HCT116 (cell line): Measurements from ENCODE around the gene TREM2. TPM values are rescaled to one million over a fixed set of nuclear protein-coding genes. Genes with fewer than 3 reads are reported as not detected.

Experiments
- ATAC-seq: fragments of 200-7000 bp; cut with Tn5 transposase; 2 replicates; pipeline ENCODE4 v1.9.1; 2020; ENCODE audit warnings: mild to moderate bottlenecking, moderate library complexity
- BruUV-seq: library from RNA; stranded (reverse); fragments of 400-500 nt; replicated peaks from 2 replicates; lab custom pipeline; 2021; lab: Mats Ljungman, UMichigan
- CTCF ChIA-PET: fragments of 300-600 bp; sonication (Branson Sonifier 250); formaldehyde crosslinking; loops from one replicate; lab custom pipeline; 2021; ENCODE audit warnings: antibody characterized with exemption; lab: Charles Lee
- POLR2A ChIA-PET: fragments of 300-600, 350-600 bp; sonication (Branson Sonifier 250); formaldehyde crosslinking; loops from one replicate; lab custom pipeline; 2021; ENCODE audit warnings: antibody characterized with exemption; lab: Charles Lee
- RAD21 ChIA-PET, 2 experiments: fragments of 300-600 bp; sonication (Branson Sonifier 250); formaldehyde crosslinking; loops; one replicate each; lab custom pipeline; 2023; ENCODE audit warnings: low total read pairs in 2 of 2; ENCODE audit not compliant: uncharacterized antibody in 2 of 2, unreplicated experiment in 2 of 2, low non-redundant PET in 1 of 2; lab: Charles Lee
- DNase-seq: peaks from one replicate; pipeline ENCODE4 v3.0.0-alpha.2; 2010; ENCODE audit warnings: low read depth, low spot score
- H2AFZ ChIP-seq: fragments of 200-600 bp; shearing (Covaris generic), sonication (generic); 2 replicates; pipeline ENCODE4 v1.6.1; 2017; ENCODE audit warnings: low read depth, mixed run types, mixed read lengths, antibody characterized with exemption, low read length; ENCODE audit not compliant: poor library complexity, severe bottlenecking
- H3K27ac ChIP-seq: 2 replicates; pipeline ENCODE4 v1.5.1; 2012; ENCODE audit warnings: low read depth, low read length
- H3K27me3 ChIP-seq: fragments of 200-600 bp; sonication (generic); 2 replicates; pipeline ENCODE4 v1.6.1; 2016; ENCODE audit warnings: mixed run types, low read length, mixed read lengths; ENCODE audit not compliant: insufficient read depth
- H3K36me3 ChIP-seq, 2 experiments: fragments of 200-500 bp in 1 of 2; fragments of 200-600 bp in 1 of 2; sonication (Bioruptor generic) in 1 of 2; sonication (generic) in 1 of 2; 2 replicates each; pipeline versions ENCODE4 v1.5.1 to v1.6.1; 2014 to 2016; ENCODE audit warnings: low read length in 2 of 2, inconsistent platforms in 1 of 2, mixed read lengths in 1 of 2, mixed run types in 1 of 2; ENCODE audit not compliant: insufficient read depth in 2 of 2, control insufficient read depth in 1 of 2
- H3K4me1 ChIP-seq, 2 experiments: fragments of 200-600 bp in 1 of 2; sonication (generic) in 1 of 2; 2 replicates each; pipeline versions ENCODE4 v1.5.1 to v1.6.1; 2012 to 2017; ENCODE audit warnings: low read length in 2 of 2, inconsistent platforms in 1 of 2, mild to moderate bottlenecking in 1 of 2, mixed read lengths in 1 of 2, mixed run types in 1 of 2, moderate library complexity in 1 of 2; ENCODE audit not compliant: insufficient read depth in 2 of 2, control insufficient read depth in 1 of 2
- H3K4me2 ChIP-seq: fragments of 200-600 bp; sonication (generic); 2 replicates; pipeline ENCODE4 v1.6.1; 2017; ENCODE audit warnings: mixed run types, low read length, mixed read lengths
- H3K4me3 ChIP-seq, 2 experiments: fragments of 200-600 bp in 1 of 2; sonication (generic) in 1 of 2; replicated peaks in 1 of 2; 2 replicates each; pipeline ENCODE4 v1.5.1; 2011 to 2016; ENCODE audit warnings: low read length in 2 of 2, control low read depth in 1 of 2, low read depth in 1 of 2, mild to moderate bottlenecking in 1 of 2, mixed read lengths in 1 of 2, mixed run types in 1 of 2
- H3K79me2 ChIP-seq: fragments of 200-600 bp; sonication (generic); 2 replicates; pipeline ENCODE4 v1.6.1; 2017; ENCODE audit warnings: mild to moderate bottlenecking, mixed run types, low read length, moderate library complexity, mixed read lengths; ENCODE audit not compliant: insufficient read depth
- H3K9ac ChIP-seq: fragments of 200-600 bp; sonication (generic); 2 replicates; pipeline ENCODE4 v1.6.1; 2016; ENCODE audit warnings: low read length, mixed read lengths
- H3K9me2 ChIP-seq: fragments of 200-600 bp; sonication (generic), shearing (Covaris generic); 2 replicates; pipeline ENCODE4 v1.6.1; 2017; ENCODE audit warnings: mixed run types, mild to moderate bottlenecking, moderate library complexity; ENCODE audit not compliant: insufficient read depth
- H3K9me3 ChIP-seq, 2 experiments: fragments of 200-500 bp in 1 of 2; fragments of 200-600 bp in 1 of 2; sonication (Bioruptor generic) in 1 of 2; sonication (generic) in 1 of 2; 2 replicates each; pipeline ENCODE4 v1.6.1; 2014 to 2017; ENCODE audit warnings: low read length in 2 of 2, mixed read lengths in 2 of 2, inconsistent platforms in 1 of 2, low read depth in 1 of 2, mild to moderate bottlenecking in 1 of 2, mixed run types in 1 of 2, moderate library complexity in 1 of 2; ENCODE audit not compliant: control insufficient read depth in 1 of 2, insufficient read depth in 1 of 2
- H4K20me1 ChIP-seq: fragments of 200-600 bp; sonication (generic), shearing (Covaris generic); 2 replicates; pipeline ENCODE4 v1.6.1; 2017; ENCODE audit warnings: mixed run types, mild to moderate bottlenecking, moderate library complexity; ENCODE audit not compliant: insufficient read depth
- ATF3 ChIP-seq: IDR thresholded peaks from 2 replicates; pipeline ENCODE4 v1.6.1; 2012
- CBX3 ChIP-seq: IDR thresholded peaks from 2 replicates; pipeline ENCODE4 v1.6.1; 2012; ENCODE audit warnings: low read depth
- CEBPB ChIP-seq: IDR thresholded peaks from 2 replicates; pipeline ENCODE4 v1.6.1; 2012; ENCODE audit warnings: low read depth
- CTCF ChIP-seq, 3 experiments: fragments of 200-600 bp in 1 of 3; sonication (generic) in 1 of 3; IDR thresholded peaks in 2 of 3; conservative IDR thresholded peaks in 1 of 3; 2 replicates each; pipeline ENCODE4 v1.5.1; 2012 to 2017; ENCODE audit warnings: low read depth in 2 of 3, low read length in 2 of 3, antibody characterized with exemption in 1 of 3, borderline replicate concordance in 1 of 3, control low read depth in 1 of 3, mild to moderate bottlenecking in 1 of 3, mixed read lengths in 1 of 3, mixed run types in 1 of 3, moderate library complexity in 1 of 3; ENCODE audit not compliant: insufficient read depth in 1 of 3
- EGR1 ChIP-seq: IDR thresholded peaks from 2 replicates; pipeline ENCODE4 v1.6.1; 2012; ENCODE audit warnings: low read depth
- EZH2 ChIP-seq: fragments of 200-600 bp; sonication (generic); IDR thresholded peaks from 2 replicates; pipeline ENCODE4 v1.6.1; 2017; ENCODE audit warnings: antibody characterized with exemption, mixed run types
- FOSL1 ChIP-seq: IDR thresholded peaks from 2 replicates; pipeline ENCODE4 v1.6.1; 2012; ENCODE audit warnings: low read depth
- JUND ChIP-seq: IDR thresholded peaks from 2 replicates; pipeline ENCODE4 v1.6.1; 2012
- MAX ChIP-seq: IDR thresholded peaks from 2 replicates; pipeline ENCODE4 v1.6.1; 2012
- POLR2A ChIP-seq: IDR thresholded peaks from 2 replicates; pipeline ENCODE4 v1.7.0; 2011; ENCODE audit warnings: borderline replicate concordance; ENCODE audit not compliant: insufficient read depth, insufficient read length; ENCODE audit errors: extremely low read depth
- POLR2AphosphoS5 ChIP-seq: IDR thresholded peaks from 2 replicates; pipeline ENCODE4 v1.6.1; 2011; ENCODE audit warnings: mild to moderate bottlenecking, low read depth, low read length, moderate library complexity
- RAD21 ChIP-seq: IDR thresholded peaks from 2 replicates; pipeline ENCODE4 v1.6.1; 2012; ENCODE audit warnings: low read depth, mild to moderate bottlenecking
- REST ChIP-seq: IDR thresholded peaks from 2 replicates; pipeline ENCODE4 v1.6.1; 2012; ENCODE audit warnings: low read depth
- SP1 ChIP-seq: IDR thresholded peaks from 2 replicates; pipeline ENCODE4 v1.6.1; 2012; ENCODE audit warnings: low read depth
- SRF ChIP-seq: IDR thresholded peaks from 2 replicates; pipeline ENCODE4 v1.6.1; 2012; ENCODE audit warnings: low read depth
- TCF7L2 ChIP-seq: IDR thresholded peaks from 2 replicates; pipeline ENCODE4 v1.7.0; 2011; ENCODE audit warnings: borderline replicate concordance, inconsistent platforms; ENCODE audit not compliant: insufficient read depth, insufficient read length; ENCODE audit errors: extremely low read depth
- ZFX ChIP-seq: fragments of 450-650 bp; IDR thresholded peaks from 2 replicates; pipeline ENCODE4 v1.6.1; 2017
- intact Hi-C: fragments of 100-400 bp; cut with micrococcal nuclease; formaldehyde crosslinking; loops from 2 replicates; pipeline ENCODE4 v1.10.0; 2022
- total RNA-seq: library from RNA; stranded (reverse); gene quantifications from one replicate; pipeline ENCODE4 v1.2.1, GENCODE V29; 2021; ENCODE audit not compliant: unreplicated experiment
- TF ChIP-seq, protein P1 (sequence below): IDR thresholded peaks from 2 replicates; pipeline ENCODE4 v1.6.1; 2011; ENCODE audit warnings: mild to moderate bottlenecking, low read length, moderate library complexity; ENCODE audit not compliant: insufficient replicate concordance; ENCODE audit errors: extremely low read depth

The TREM2 gene
- total RNA-seq, 1 experiment from 2014 or later = not detected

DNA sequence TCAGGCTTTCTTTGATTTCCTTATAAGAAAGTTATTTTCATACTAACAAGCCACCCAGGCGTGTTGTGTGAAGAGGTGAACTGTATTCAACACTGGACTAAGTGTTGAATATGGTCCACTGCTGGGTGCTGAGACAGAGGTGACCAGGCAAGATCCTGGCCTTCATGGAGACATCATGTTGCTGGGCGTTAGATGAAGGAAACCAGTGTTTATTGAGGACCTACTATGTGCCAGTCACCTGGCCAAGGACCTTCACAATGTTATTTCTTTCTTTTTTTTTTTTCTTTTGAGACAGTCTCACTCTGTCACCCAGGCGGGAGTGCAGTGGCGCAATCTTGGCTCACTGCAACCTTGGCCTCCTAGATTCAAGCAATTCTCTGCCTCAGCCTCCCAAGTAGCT lies 6.9 kb downstream of the TREM2 start:
- Histone ChIP-seq H3K9me3 (no peaks in the 10 kb centered on the region), H3K27ac (no peak overlapping the region), H4K20me1 (no peaks in the 10 kb centered on the region), H3K27me3 (peaks cover 11% of the 10 kb centered on the region; the same call in 1 of the 2 replicates), H2AFZ (no peak overlapping the region), H3K9ac (no peak overlapping the region), H3K4me3 (no peak overlapping the region), H3K36me3 (no peaks in the 10 kb centered on the region), H3K4me2 (no peak overlapping the region), H3K9me2 (no peaks in the 10 kb centered on the region), H3K4me1 (no peaks in the 10 kb centered on the region), H3K79me2 (no peaks in the 10 kb centered on the region)
- DNase-seq = no peak
- no TSS peak for BruUV-seq
- ChIA-PET CTCF (no interaction called here), RAD21 (no interaction called here), POLR2A (no interaction called here)
- no peak for ATAC-seq
- TF ChIP-seq FOSL1 (no peak), MAX (no peak), ATF3 (no peak), EGR1 (no peak), SRF (no peak), REST (no peak), TCF7L2 (no peak), CTCF (IDR thresholded peaks at IDR 0.05 in 2 of 3, conservative IDR thresholded peaks at IDR 0.05 in 1 of 3; ENCODE audit: borderline replicate concordance in 1 of 3, insufficient read depth in 1 of 3, low read depth in 2 of 3, low read length in 2 of 3) (no peak), CBX3 (no peak), JUND (no peak), POLR2AphosphoS5 (no peak), EZH2 (no peak), POLR2A (no peak), CEBPB (no peak), RAD21 (no peak), SP1 (no peak), ZFX (no peak)
- TF ChIP-seq, protein P1, sequence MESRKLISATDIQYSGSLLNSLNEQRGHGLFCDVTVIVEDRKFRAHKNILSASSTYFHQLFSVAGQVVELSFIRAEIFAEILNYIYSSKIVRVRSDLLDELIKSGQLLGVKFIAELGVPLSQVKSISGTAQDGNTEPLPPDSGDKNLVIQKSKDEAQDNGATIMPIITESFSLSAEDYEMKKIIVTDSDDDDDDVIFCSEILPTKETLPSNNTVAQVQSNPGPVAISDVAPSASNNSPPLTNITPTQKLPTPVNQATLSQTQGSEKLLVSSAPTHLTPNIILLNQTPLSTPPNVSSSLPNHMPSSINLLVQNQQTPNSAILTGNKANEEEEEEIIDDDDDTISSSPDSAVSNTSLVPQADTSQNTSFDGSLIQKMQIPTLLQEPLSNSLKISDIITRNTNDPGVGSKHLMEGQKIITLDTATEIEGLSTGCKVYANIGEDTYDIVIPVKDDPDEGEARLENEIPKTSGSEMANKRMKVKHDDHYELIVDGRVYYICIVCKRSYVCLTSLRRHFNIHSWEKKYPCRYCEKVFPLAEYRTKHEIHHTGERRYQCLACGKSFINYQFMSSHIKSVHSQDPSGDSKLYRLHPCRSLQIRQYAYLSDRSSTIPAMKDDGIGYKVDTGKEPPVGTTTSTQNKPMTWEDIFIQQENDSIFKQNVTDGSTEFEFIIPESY = no peak
- intact Hi-C loops = no loop called here
